Endothelial cell of umbilical vein (primary cell): ENCODE data around the gene FBXO38. TPM values are rescaled to one million over a fixed set of nuclear protein-coding genes. Genes with fewer than 3 reads are reported as not detected.

ENCODE experiments used
- BruUV-seq: library from RNA; stranded (reverse); fragments of 400-500 nt; replicated peaks from 2 replicates; lab custom pipeline; 2021; lab: Mats Ljungman, UMichigan
- CTCF ChIA-PET: fragments of 300-600, 350-600 bp; sonication (Branson Sonifier 250); formaldehyde crosslinking; loops from one replicate; lab custom pipeline; 2021; ENCODE audit warnings: antibody characterized with exemption, inconsistent platforms; lab: Charles Lee
- POLR2A ChIA-PET: fragments of 300-600, 350-600 bp; sonication (Branson Sonifier 250); formaldehyde crosslinking; loops from one replicate; lab custom pipeline; 2021; ENCODE audit warnings: antibody characterized with exemption, inconsistent platforms; lab: Charles Lee
- DNase-seq: peaks from one replicate; pipeline ENCODE4 v3.0.0-alpha.2; 2011; ENCODE audit warnings: low read depth, low spot score
- FAIRE-seq: peaks from 2 replicates; lab custom pipeline; 2011; peaks lifted over from hg19 to GRCh38; lab: Jason Lieb, UNC
- H2AFZ ChIP-seq: 2 replicates; pipeline ENCODE4 v1.6.0; 2012; ENCODE audit warnings: low read depth, low read length, control low read depth, inconsistent platforms
- H3K27ac ChIP-seq: 2 replicates; pipeline ENCODE4 v1.5.1; 2011; ENCODE audit warnings: low read depth, mild to moderate bottlenecking, control low read depth, low read length, moderate library complexity; ENCODE audit not compliant: insufficient read depth
- H3K27me3 ChIP-seq, 2 experiments: 2 replicates each; pipeline versions ENCODE4 v1.6.0 to v1.6.1; 2011; ENCODE audit warnings: low read length in 2 of 2, mixed read lengths in 1 of 2; ENCODE audit not compliant: control insufficient read depth in 2 of 2, insufficient read depth in 2 of 2
- H3K36me3 ChIP-seq, 2 experiments: 2 replicates in 1 of 2; 3 replicates in 1 of 2; pipeline ENCODE4 v1.5.1; 2011; ENCODE audit warnings: low read length in 2 of 2, mild to moderate bottlenecking in 1 of 2, moderate library complexity in 1 of 2; ENCODE audit not compliant: control insufficient read depth in 2 of 2, insufficient read depth in 2 of 2; ENCODE audit errors: extremely low read depth in 1 of 2
- H3K4me1 ChIP-seq: 3 replicates; pipeline ENCODE4 v1.5.1; 2011; ENCODE audit warnings: mild to moderate bottlenecking, low read length; ENCODE audit not compliant: control insufficient read depth, insufficient read depth; ENCODE audit errors: extremely low read depth
- H3K4me2 ChIP-seq: 2 replicates; pipeline ENCODE4 v1.6.1; 2011; ENCODE audit warnings: low read length, control low read depth, mixed read lengths; ENCODE audit not compliant: insufficient read depth
- H3K4me3 ChIP-seq, 3 experiments: fragments of 200-600 bp in 1 of 3; sonication (generic), shearing (Covaris generic) in 1 of 3; replicated peaks in 1 of 3; 2 replicates each; pipeline ENCODE4 v1.5.1; 2011 to 2016; ENCODE audit warnings: control low read depth in 3 of 3, low read length in 3 of 3, mild to moderate bottlenecking in 2 of 3, inconsistent platforms in 1 of 3, low read depth in 1 of 3, moderate library complexity in 1 of 3; ENCODE audit not compliant: insufficient read depth in 1 of 3
- H3K79me2 ChIP-seq: 2 replicates; pipeline ENCODE4 v1.6.0; 2012; ENCODE audit warnings: low read length, inconsistent platforms; ENCODE audit not compliant: control insufficient read depth, insufficient read depth
- H3K9ac ChIP-seq: replicated peaks from 2 replicates; pipeline ENCODE3; 2011; ENCODE audit warnings: low read length, control low read depth; ENCODE audit not compliant: insufficient read depth; ENCODE audit errors: extremely low read depth
- H3K9me1 ChIP-seq: replicated peaks from 3 replicates; pipeline ENCODE4 v1.6.0; 2011; ENCODE audit warnings: mild to moderate bottlenecking, low read length; ENCODE audit not compliant: control insufficient read depth, insufficient read depth; ENCODE audit errors: extremely low read depth
- H3K9me3 ChIP-seq: replicated peaks from 2 replicates; pipeline ENCODE4 v1.5.1; 2012; ENCODE audit warnings: low read length, inconsistent platforms; ENCODE audit not compliant: control insufficient read depth, insufficient read depth
- H4K20me1 ChIP-seq: replicated peaks from 2 replicates; pipeline ENCODE3; 2011; ENCODE audit warnings: mild to moderate bottlenecking, low read length; ENCODE audit not compliant: control insufficient read depth, insufficient read depth; ENCODE audit errors: extremely low read depth
- EZH2 ChIP-seq: IDR thresholded peaks from 2 replicates; pipeline ENCODE4 v1.6.1; 2012; ENCODE audit warnings: borderline replicate concordance, low read depth, mild to moderate bottlenecking, moderate library complexity, low read length, inconsistent platforms; ENCODE audit not compliant: severe bottlenecking
- FOS ChIP-seq: IDR thresholded peaks from 2 replicates; pipeline ENCODE4 v1.6.1; 2011; ENCODE audit warnings: mild to moderate bottlenecking, low read length, moderate library complexity, borderline replicate concordance; ENCODE audit not compliant: insufficient read depth
- GATA2 ChIP-seq: IDR thresholded peaks from 2 replicates; pipeline ENCODE4 v1.7.0; 2011; ENCODE audit warnings: low read depth, mild to moderate bottlenecking, moderate library complexity, mixed read lengths, low read length; ENCODE audit not compliant: insufficient read length, insufficient read depth
- JUN ChIP-seq: IDR thresholded peaks from 2 replicates; pipeline ENCODE4 v1.6.1; 2011; ENCODE audit warnings: borderline replicate concordance, low read depth; ENCODE audit not compliant: insufficient read length, insufficient read depth
- MAX ChIP-seq: IDR thresholded peaks from 2 replicates; pipeline ENCODE4 v1.6.1; 2011; ENCODE audit not compliant: insufficient read depth, insufficient read length
- MYC ChIP-seq: IDR thresholded peaks from one replicate; pipeline ENCODE4 v1.6.1; 2011; ENCODE audit warnings: mild to moderate bottlenecking, low read depth, low read length
- POLR2A ChIP-seq: IDR thresholded peaks from 2 replicates; pipeline ENCODE4 v1.6.1; 2012; ENCODE audit warnings: low read depth, mild to moderate bottlenecking, control low read depth, low read length
- POLR2AphosphoS5 ChIP-seq: IDR thresholded peaks from 2 replicates; pipeline ENCODE4 v1.6.1; 2012; ENCODE audit warnings: low read depth, mild to moderate bottlenecking, control low read depth, low read length, moderate library complexity; ENCODE audit not compliant: insufficient read depth
- dilution Hi-C: fragments of 300-500 bp; cut with MboI; formaldehyde crosslinking; loops from one replicate; pipeline ENCODE4 v1.15.0; 2019; ENCODE audit warnings: low sequenced_read_pairs; ENCODE audit not compliant: extremely low pct_ligation_motif_present
- intact Hi-C: fragments of 100-400 bp; cut with micrococcal nuclease; formaldehyde crosslinking; loops from one replicate; pipeline ENCODE4 v1.10.0; 2022
- polyA plus RNA-seq, 4 experiments: library from polyadenylated mRNA; depleted of rRNA in 3 of 4; stranded (reverse) in 3 of 4; unstranded in 1 of 4; fragments of >200 nt; gene quantifications; 2 replicates each; pipeline versions ENCODE4 v1.2.1 to v1.2.3, GENCODE V29; 2011 to 2012; ENCODE audit warnings: missing spikeins in 1 of 4
- total RNA-seq: library from RNA; stranded (reverse); gene quantifications from 2 replicates; pipeline ENCODE4 v1.2.3, GENCODE V29; 2021
- TF ChIP-seq, protein P1 (sequence below), 2 donors: IDR thresholded peaks; 1 replicate in 1 of 2; 2 replicates in 1 of 2; pipeline ENCODE4 v1.5.1; 2011; ENCODE audit warnings: low read length in 2 of 2, mild to moderate bottlenecking in 2 of 2, moderate library complexity in 2 of 2, control low read depth in 1 of 2, inconsistent platforms in 1 of 2, low read depth in 1 of 2; ENCODE audit not compliant: insufficient read depth in 1 of 2; ENCODE audit errors: extremely low read depth in 1 of 2

Gene FBXO38
- total and polyA plus RNA-seq, 2 donors (not counting 3 experiments of a cell fraction or from before 2014, with no cell fraction given): 18.6 to 65.6 TPM

GRCh38 chr5:148457183-148457620 is 73.4 kb downstream of the FBXO38 start:
- no peak overlapping the region for H3K9ac ChIP-seq
- CTCF ChIA-PET: interaction anchor here (0.9 to 5.2 kb wide), 3 partner anchors 15 to 274 kb away, joined by 3 to 35 read pairs (median 5); no protein-coding TSS in a partner anchor
- no peak for TF ChIP-seq MAX
- TF ChIP-seq, protein P1, sequence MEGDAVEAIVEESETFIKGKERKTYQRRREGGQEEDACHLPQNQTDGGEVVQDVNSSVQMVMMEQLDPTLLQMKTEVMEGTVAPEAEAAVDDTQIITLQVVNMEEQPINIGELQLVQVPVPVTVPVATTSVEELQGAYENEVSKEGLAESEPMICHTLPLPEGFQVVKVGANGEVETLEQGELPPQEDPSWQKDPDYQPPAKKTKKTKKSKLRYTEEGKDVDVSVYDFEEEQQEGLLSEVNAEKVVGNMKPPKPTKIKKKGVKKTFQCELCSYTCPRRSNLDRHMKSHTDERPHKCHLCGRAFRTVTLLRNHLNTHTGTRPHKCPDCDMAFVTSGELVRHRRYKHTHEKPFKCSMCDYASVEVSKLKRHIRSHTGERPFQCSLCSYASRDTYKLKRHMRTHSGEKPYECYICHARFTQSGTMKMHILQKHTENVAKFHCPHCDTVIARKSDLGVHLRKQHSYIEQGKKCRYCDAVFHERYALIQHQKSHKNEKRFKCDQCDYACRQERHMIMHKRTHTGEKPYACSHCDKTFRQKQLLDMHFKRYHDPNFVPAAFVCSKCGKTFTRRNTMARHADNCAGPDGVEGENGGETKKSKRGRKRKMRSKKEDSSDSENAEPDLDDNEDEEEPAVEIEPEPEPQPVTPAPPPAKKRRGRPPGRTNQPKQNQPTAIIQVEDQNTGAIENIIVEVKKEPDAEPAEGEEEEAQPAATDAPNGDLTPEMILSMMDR (IDR thresholded peaks at IDR 0.05; ENCODE audit: extremely low read depth in 1 of 2, insufficient read depth in 1 of 2, low read depth in 1 of 2, low read length in 2 of 2): peak; percentile 21 to 39
- POLR2A ChIA-PET: no interaction called here
- FAIRE-seq (peak; percentile 12), DNase-seq (peak; percentile 34)
- no TSS peak for BruUV-seq
- H3K9me3 ChIP-seq: no peaks in the 10 kb centered on the region
- H3K4me2 ChIP-seq: no peak overlapping the region
- no peaks in the 10 kb centered on the region for H3K27me3 ChIP-seq
- dilution Hi-C loops (no loop called here), intact Hi-C loops (loop anchor here (2.0 kb wide), 1 partner anchor 14 kb away; no protein-coding TSS in a partner anchor)
- H3K9me1 ChIP-seq: no peaks in the 10 kb centered on the region
- no peaks in the 10 kb centered on the region for H3K79me2 ChIP-seq
- H3K4me1 ChIP-seq: no peaks in the 10 kb centered on the region
- H2AFZ ChIP-seq: no peak overlapping the region
- no peak overlapping the region for H3K4me3 ChIP-seq
- H4K20me1 ChIP-seq: no peaks in the 10 kb centered on the region
- no peaks in the 10 kb centered on the region for H3K36me3 ChIP-seq
- no peak overlapping the region for H3K27ac ChIP-seq

GRCh38 chr5:148458036-148458888 is 74.5 kb downstream of the FBXO38 start:
- no TSS peak for BruUV-seq

More at GRCh38 chr5:148458036-148458888, 74.5 kb downstream of the FBXO38 start:
- Histone ChIP-seq H3K79me2 (no peaks in the 10 kb centered on the region), H3K4me2 (no peak overlapping the region), H2AFZ (no peak overlapping the region), H3K4me1 (no peaks in the 10 kb centered on the region), H3K4me3 (no peak overlapping the region), H3K27ac (no peak overlapping the region), H3K27me3 (no peaks in the 10 kb centered on the region), H3K9ac (no peak overlapping the region), H3K9me3 (no peaks in the 10 kb centered on the region), H3K36me3 (no peaks in the 10 kb centered on the region), H4K20me1 (no peaks in the 10 kb centered on the region), H3K9me1 (no peaks in the 10 kb centered on the region)
- intact Hi-C loops: no loop called here
- FAIRE-seq (no peak), DNase-seq (no peak)
- TF ChIP-seq MAX: no peak
- TF ChIP-seq MYC: no peak
- TF ChIP-seq, protein P1 (IDR thresholded peaks at IDR 0.05; ENCODE audit: extremely low read depth in 1 of 2, insufficient read depth in 1 of 2, low read depth in 1 of 2, low read length in 2 of 2): no peak
- no peak for TF ChIP-seq JUN
- no peak for TF ChIP-seq FOS
- TF ChIP-seq POLR2AphosphoS5: no peak
- no peak for TF ChIP-seq EZH2
- TF ChIP-seq GATA2: no peak
- TF ChIP-seq POLR2A: no peak
- ChIA-PET POLR2A (no interaction called here), CTCF (interaction anchor here (1.2 to 2.6 kb wide), 4 partner anchors 14 to 273 kb away, joined by 3 to 13 read pairs (median 6); no protein-coding TSS in a partner anchor)
- dilution Hi-C loops: no loop called here
